SK-N-SH treated with all-trans-retinoic acid at 6 μM for 48 hours (cell line): ENCODE results near the gene EDNRB.

Experiments
- ATAC-seq: fragments of 200-7000 bp; cut with Tn5 transposase; 3 replicates; pipeline ENCODE4 v1.9.1; 2020; ENCODE audit warnings: mild to moderate bottlenecking, moderate library complexity
- ARNTL ChIP-seq: fragments of 450-650 bp; formaldehyde crosslinking; IDR thresholded peaks from 2 replicates; pipeline ENCODE4 v1.5.0; 2020; ENCODE audit warnings: low read depth, mild to moderate bottlenecking, moderate library complexity, borderline replicate concordance
- BACH2 ChIP-seq: fragments of 250-450 bp; sonication (Bioruptor Pico); IDR thresholded peaks from 2 replicates; pipeline ENCODE4 v1.9.0; 2021; ENCODE audit warnings: mild to moderate bottlenecking, borderline replicate concordance
- CREB5 ChIP-seq: fragments of 250-450 bp; sonication (Bioruptor Pico); IDR thresholded peaks from 2 replicates; pipeline ENCODE4 v1.5.1; 2020; ENCODE audit warnings: low read depth, mild to moderate bottlenecking, moderate library complexity
- CSDC2 ChIP-seq: fragments of 250-450 bp; sonication (Bioruptor Pico); IDR thresholded peaks from 2 replicates; pipeline ENCODE4 v1.5.0; 2020; ENCODE audit warnings: mild to moderate bottlenecking, moderate library complexity
- CSRNP3 ChIP-seq: fragments of 250-450 bp; sonication (Bioruptor Pico); IDR thresholded peaks from 2 replicates; pipeline ENCODE4 v1.5.1; 2021; ENCODE audit warnings: mild to moderate bottlenecking, moderate library complexity
- ESRRG ChIP-seq: fragments of 250-450 bp; sonication (Bioruptor Pico); IDR thresholded peaks from 2 replicates; pipeline ENCODE4 v1.6.1; 2021; ENCODE audit warnings: mild to moderate bottlenecking
- OSR1 ChIP-seq: fragments of 250-450 bp; sonication (Bioruptor Pico); IDR thresholded peaks from 2 replicates; pipeline ENCODE4 v1.8.0; 2022; ENCODE audit warnings: moderate library complexity, mild to moderate bottlenecking, inconsistent platforms
- PATZ1 ChIP-seq: fragments of 250-450 bp; sonication (Bioruptor Pico); IDR thresholded peaks from 2 replicates; pipeline ENCODE4 v1.8.0; 2020; ENCODE audit warnings: mild to moderate bottlenecking, moderate library complexity, borderline replicate concordance
- POU6F1 ChIP-seq: fragments of 250-450 bp; sonication (Bioruptor Pico); IDR thresholded peaks from 2 replicates; pipeline ENCODE4 v1.8.0; 2021; ENCODE audit warnings: low read depth, mild to moderate bottlenecking, moderate library complexity, borderline replicate concordance
- RARB ChIP-seq: fragments of 250-450 bp; sonication (Bioruptor Pico); IDR thresholded peaks from 2 replicates; pipeline ENCODE4 v1.8.0; 2021; ENCODE audit warnings: mild to moderate bottlenecking, moderate library complexity
- SNAI2 ChIP-seq: fragments of 250-450 bp; sonication (Bioruptor Pico); IDR thresholded peaks from 2 replicates; pipeline ENCODE4 v1.5.0; 2020; ENCODE audit warnings: mild to moderate bottlenecking, moderate library complexity
- TCF4 ChIP-seq: fragments of 250-450 bp; sonication (Bioruptor Pico); IDR thresholded peaks from 2 replicates; pipeline ENCODE4 v1.8.0; 2021; ENCODE audit warnings: mild to moderate bottlenecking, moderate library complexity, borderline replicate concordance
- TOX ChIP-seq: fragments of 250-450 bp; sonication (Bioruptor Pico); IDR thresholded peaks from 2 replicates; pipeline ENCODE4 v1.8.0; 2021; ENCODE audit warnings: mild to moderate bottlenecking, moderate library complexity, borderline replicate concordance
- TSHZ2 ChIP-seq: fragments of 250-450 bp; sonication (Bioruptor Pico); IDR thresholded peaks from 2 replicates; pipeline ENCODE4 v1.5.0; 2020; ENCODE audit warnings: mild to moderate bottlenecking, moderate library complexity
- ZFP3 ChIP-seq: fragments of 250-450 bp; sonication (Bioruptor Pico); IDR thresholded peaks from 2 replicates; pipeline ENCODE4 v1.5.0; 2020; ENCODE audit warnings: mild to moderate bottlenecking, moderate library complexity
- ZFP30 ChIP-seq: fragments of 450-650 bp; formaldehyde crosslinking; IDR thresholded peaks from 2 replicates; pipeline ENCODE4 v1.5.0; 2022; ENCODE audit warnings: mild to moderate bottlenecking, moderate library complexity
- ZNF565 ChIP-seq: fragments of 450-650 bp; formaldehyde crosslinking; conservative IDR thresholded peaks from 2 replicates; pipeline ENCODE4 v1.5.0; 2020; ENCODE audit warnings: low read depth, mild to moderate bottlenecking, moderate library complexity
- ZNF70 ChIP-seq: fragments of 450-650 bp; formaldehyde crosslinking; IDR thresholded peaks from 2 replicates; pipeline ENCODE4 v1.5.0; 2020; ENCODE audit warnings: mild to moderate bottlenecking, moderate library complexity
- ZNF8 ChIP-seq: fragments of 450-650 bp; formaldehyde crosslinking; IDR thresholded peaks from 2 replicates; pipeline ENCODE4 v1.5.0; 2020; ENCODE audit warnings: mild to moderate bottlenecking, moderate library complexity

The EDNRB gene

GRCh38 chr13:77918391-77919245 is at the start of gene EDNRB:
Gene EDNRB, minus strand, starts transcription at chr13:77918831. Its CDS starts 258 bp downstream, at chr13:77918573.
- no peak for TF ChIP-seq SNAI2 (CRISPR knock-in tag)
- no peak for TF ChIP-seq BACH2 (CRISPR knock-in tag)
- TF ChIP-seq CREB5 (CRISPR knock-in tag) = no peak
- no peak for TF ChIP-seq CSDC2 (CRISPR knock-in tag)
- no peak for TF ChIP-seq ESRRG (CRISPR knock-in tag)
- TF ChIP-seq OSR1 (CRISPR knock-in tag) = no peak
- no peak for TF ChIP-seq TSHZ2 (CRISPR knock-in tag)
- no peak for TF ChIP-seq ZFP3
- TF ChIP-seq CSRNP3 (CRISPR knock-in tag) = no peak
- TF ChIP-seq RARB (CRISPR knock-in tag) = no peak
- TF ChIP-seq, all 23 proteins: peak for 0
- peak; percentile 84 for ATAC-seq

- TF ChIP-seq ESRRG (CRISPR knock-in tag) = no peak
- TF ChIP-seq BACH2 (CRISPR knock-in tag) = no peak
- no peak for TF ChIP-seq CSDC2 (CRISPR knock-in tag)
- TF ChIP-seq OSR1 (CRISPR knock-in tag) = no peak
- no peak for TF ChIP-seq CSRNP3 (CRISPR knock-in tag)
- TF ChIP-seq ZNF70 (CRISPR knock-in tag) = no peak
- no peak for TF ChIP-seq PATZ1 (CRISPR knock-in tag)
- TF ChIP-seq ARNTL (CRISPR knock-in tag) = no peak
- TF ChIP-seq SNAI2 (CRISPR knock-in tag) = no peak
- TF ChIP-seq TOX (CRISPR knock-in tag) = no peak
- TF ChIP-seq RARB (CRISPR knock-in tag) = no peak
- TF ChIP-seq ZNF565 (CRISPR knock-in tag) = no peak
- ATAC-seq = no peak
Observed at GRCh38 chr13:77966671-77967070, 48.0 kb upstream of the EDNRB start.

- ATAC-seq = no peak
- TF ChIP-seq CREB5 (CRISPR knock-in tag) (no peak), ZFP30 (CRISPR knock-in tag) (no peak), ESRRG (CRISPR knock-in tag) (no peak), ZNF8 (no peak), RARB (CRISPR knock-in tag) (no peak), TSHZ2 (CRISPR knock-in tag) (no peak), ZNF70 (CRISPR knock-in tag) (no peak), POU6F1 (CRISPR knock-in tag) (no peak), TOX (CRISPR knock-in tag) (no peak), TCF4 (CRISPR knock-in tag) (no peak), OSR1 (CRISPR knock-in tag) (no peak)
Observed at GRCh38 chr13:77952737-77953136, 34.1 kb upstream of the EDNRB start.
